K562 (cell line): Measurements from ENCODE around the gene CFAP251. TPM values are rescaled to one million over a fixed set of nuclear protein-coding genes. Genes with fewer than 3 reads are reported as not detected.

Experiments
- ATAC-seq: fragments of 200-7000 bp; cut with Tn5 transposase; 3 replicates; pipeline ENCODE4 v1.9.1; 2020; ENCODE audit warnings: moderate library complexity
- BruUV-seq: library from RNA; stranded (reverse); fragments of 400-500 nt; replicated peaks from 2 replicates; lab custom pipeline; 2021; lab: Mats Ljungman, UMichigan
- CTCF ChIA-PET: fragments of 300-600 bp; formaldehyde crosslinking; extraction: SDS; loops from one replicate; lab custom pipeline; 2021; ENCODE audit warnings: low intra/inter-chr PET ratio; lab: Yijun Ruan, JAX
- POLR2A ChIA-PET: fragments of 300-600, 350-650 bp; sonication (Branson Sonifier 250); formaldehyde crosslinking; extraction: SDS; loops from one replicate; lab custom pipeline; 2021; ENCODE audit warnings: antibody characterized with exemption, inconsistent platforms; lab: Yijun Ruan, JAX
- DNase-seq, 4 experiments: peaks; one replicate each; pipeline versions ENCODE4 v3.0.0 to v3.0.0-alpha.2; 2011 to 2018; ENCODE audit warnings: low spot score in 3 of 4, mixed read lengths in 3 of 4; ENCODE audit errors: extremely low read depth in 1 of 4
- FAIRE-seq: peaks from 2 replicates; lab custom pipeline; 2011; peaks lifted over from hg19 to GRCh38; lab: Jason Lieb, UNC
- H2AFZ ChIP-seq: 2 replicates; pipeline ENCODE4 v1.6.0; 2011; ENCODE audit warnings: low read depth, low read length, control low read depth, inconsistent platforms
- H3K27ac ChIP-seq: fragments of 200-600 bp; 3 replicates; pipeline ENCODE4 v1.8.0; 2011; ENCODE audit warnings: low read depth, mild to moderate bottlenecking, control low read depth, inconsistent platforms, low read length, moderate library complexity, mixed read lengths; ENCODE audit errors: extremely low read depth
- H3K27me3 ChIP-seq, 2 experiments: fragments of 300-600 bp in 1 of 2; 2 replicates in 1 of 2; 3 replicates in 1 of 2; pipeline versions ENCODE4 v1.6.0 to v1.8.0; 2011; ENCODE audit warnings: inconsistent platforms in 2 of 2, low read length in 2 of 2, mild to moderate bottlenecking in 1 of 2, mixed read lengths in 1 of 2, moderate library complexity in 1 of 2; ENCODE audit not compliant: control insufficient read depth in 2 of 2, insufficient read depth in 2 of 2
- H3K36me3 ChIP-seq: fragments of 300-600 bp; 3 replicates; pipeline ENCODE4 v1.8.0; 2011; ENCODE audit warnings: mild to moderate bottlenecking, low read length, inconsistent platforms; ENCODE audit not compliant: control insufficient read depth, insufficient read depth
- H3K4me1 ChIP-seq, 2 experiments: fragments of 200-600 bp in 1 of 2; replicated peaks in 1 of 2; 2 replicates in 1 of 2; 3 replicates in 1 of 2; pipeline versions ENCODE4 v1.5.1 to v1.8.0; 2011; ENCODE audit warnings: inconsistent platforms in 2 of 2, low read length in 2 of 2, mild to moderate bottlenecking in 1 of 2, mixed read lengths in 1 of 2, moderate library complexity in 1 of 2; ENCODE audit not compliant: control insufficient read depth in 2 of 2, insufficient read depth in 2 of 2
- H3K4me2 ChIP-seq: 2 replicates; pipeline ENCODE4 v1.6.1; 2011; ENCODE audit warnings: low read length, control low read depth, inconsistent platforms, mixed read lengths; ENCODE audit not compliant: insufficient read depth
- H3K4me3 ChIP-seq: fragments of 200-600 bp; sonication (generic), shearing (Covaris generic); 2 replicates; pipeline ENCODE4 v1.5.1; 2016; ENCODE audit warnings: control low read depth, inconsistent platforms
- H3K79me2 ChIP-seq: fragments of 200-600 bp; 3 replicates; pipeline ENCODE4 v1.8.0; 2011; ENCODE audit warnings: low read length, inconsistent platforms; ENCODE audit not compliant: control insufficient read depth, insufficient read depth
- H3K9ac ChIP-seq, 2 experiments: 2 replicates each; pipeline versions ENCODE4 v1.6.0 to v1.6.1; 2011; ENCODE audit warnings: low read depth in 2 of 2, low read length in 2 of 2, control low read depth in 1 of 2, inconsistent platforms in 1 of 2, mild to moderate bottlenecking in 1 of 2, mixed read lengths in 1 of 2; ENCODE audit not compliant: insufficient read depth in 1 of 2
- H3K9me1 ChIP-seq: one replicate; pipeline ENCODE4 v1.6.0; 2011; ENCODE audit warnings: inconsistent platforms, mild to moderate bottlenecking, low read length, moderate library complexity; ENCODE audit not compliant: control insufficient read depth, insufficient read depth
- H3K9me3 ChIP-seq: replicated peaks from 2 replicates; pipeline ENCODE4 v1.5.1; 2011; ENCODE audit warnings: low read depth, low read length, inconsistent platforms; ENCODE audit not compliant: control insufficient read depth, insufficient read depth
- H4K20me1 ChIP-seq: replicated peaks from 2 replicates; pipeline ENCODE4 v1.6.1; 2011; ENCODE audit warnings: low read length, inconsistent platforms, mixed read lengths; ENCODE audit not compliant: control insufficient read depth, insufficient read depth
- BACH1 ChIP-seq: fragments of 200-800 bp; sonication (Bioruptor generic); IDR thresholded peaks from 2 replicates; pipeline ENCODE4 v1.6.1; 2016; ENCODE audit warnings: missing genetic modification characterization, missing compliant biosample characterization
- C11orf30 ChIP-seq: fragments of 450-650 bp; IDR thresholded peaks from 2 replicates; pipeline ENCODE4 v1.6.1; 2016; ENCODE audit warnings: low read depth, mild to moderate bottlenecking
- CBX5 ChIP-seq: IDR thresholded peaks from 2 replicates; pipeline ENCODE4 v1.6.1; 2014; ENCODE audit warnings: low read depth, borderline replicate concordance
- GABPB2 ChIP-seq: fragments of 250-450 bp; sonication (Bioruptor Pico); conservative IDR thresholded peaks from 2 replicates; pipeline ENCODE4 v1.5.1; 2021; ENCODE audit warnings: mild to moderate bottlenecking
- MITF ChIP-seq: IDR thresholded peaks from 2 replicates; pipeline ENCODE4 v1.6.1; 2014; ENCODE audit warnings: antibody characterized with exemption
- TCFL5 ChIP-seq: fragments of 250-450 bp; sonication (Bioruptor Pico); conservative IDR thresholded peaks from 2 replicates; pipeline ENCODE4 v1.6.1; 2021; ENCODE audit warnings: mild to moderate bottlenecking, moderate library complexity, matching md5 sums
- ZBTB7A ChIP-seq: IDR thresholded peaks from 2 replicates; pipeline ENCODE4 v1.6.1; 2011; ENCODE audit warnings: low read depth, mild to moderate bottlenecking, low read length, moderate library complexity, borderline replicate concordance; ENCODE audit not compliant: control insufficient read depth
- WGBS: fragments of 100-300 bp; shearing (Covaris generic); methylation state at CpG from one replicate; pipeline ENCODE4 v1.1.6; 2016; ENCODE audit warnings: low coverage, mixed read lengths; ENCODE audit not compliant: insufficient coverage; ENCODE audit errors: missing lambda C conversion rate; 5-methylcytosine and 5-hydroxymethylcytosine counted together
- in situ Hi-C: fragments of 300-500 bp; cut with MboI; formaldehyde crosslinking; loops from 4 replicates; pipeline ENCODE4 v1.15.0; 2018; ENCODE audit warnings: inconsistent platforms, mixed read lengths
- intact Hi-C: fragments of 100-400 bp; cut with micrococcal nuclease; formaldehyde crosslinking; loops from 2 replicates; pipeline ENCODE4 v1.14.2; 2022
- polyA plus RNA-seq, 8 experiments: library from polyadenylated mRNA; depleted of rRNA in 4 of 8; stranded (reverse) in 5 of 8; unstranded in 3 of 8; fragments of >200 nt; fragmentation: Nextera tagmentation in 2 of 8; fragmentation: Illumina TruSeq in 1 of 8; extraction: Ambion mirVana in 2 of 8; extraction: Trizol in 1 of 8; gene quantifications; 2 replicates each; pipeline versions ENCODE4 v1.2.1 to v1.2.3, GENCODE V29; 2011 to 2014; ENCODE audit warnings: inconsistent platforms in 1 of 8, missing spikeins in 1 of 8
- total RNA-seq, 7 experiments: library from RNA; depleted of rRNA in 6 of 7; stranded (reverse); fragments of >200 nt in 6 of 7; fragmentation: Illumina TruSeq in 2 of 7; extraction: Trizol in 2 of 7; gene quantifications; 2 replicates each; pipeline versions ENCODE4 v1.2.1 to v1.2.3, GENCODE V29; 2011 to 2021; ENCODE audit warnings: low replicate concordance in 1 of 7

The CFAP251 gene
- total and polyA plus RNA-seq, 9 of the 15 experiments (the other 6 are each of a cell fraction or from before 2014, with no cell fraction given): 16.6 to 31.0 (median 19.1) TPM

GRCh38 chr12:122031342-122032216 lies 113.2 kb downstream of the CFAP251 start (continued):
- no peak for TF ChIP-seq MITF

DNA sequence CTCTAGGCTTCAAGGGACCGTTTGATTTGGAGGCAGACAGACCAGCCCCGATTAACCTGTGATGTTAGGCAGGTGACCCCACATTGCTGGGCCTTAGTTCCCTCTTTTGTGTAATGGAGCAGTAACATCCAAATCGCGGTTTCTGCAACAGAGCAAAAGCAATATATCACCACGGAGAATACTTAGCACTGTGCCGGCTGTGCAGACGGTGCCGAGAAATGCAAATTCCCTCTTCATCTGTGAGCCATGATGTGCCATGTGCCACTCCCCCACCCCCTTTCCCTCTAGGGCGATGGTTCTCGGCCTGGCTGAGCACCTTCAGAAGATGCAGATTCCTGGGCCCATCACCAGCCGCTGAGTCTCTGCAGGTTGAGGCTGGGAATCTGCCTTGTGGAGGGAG lies 114.2 kb downstream of the CFAP251 start:
- FAIRE-seq (no peak), ATAC-seq (no peak), DNase-seq (no peak)
- no peak overlapping the region for H2AFZ ChIP-seq
- peaks cover 48% of the 10 kb centered on the region for H3K79me2 ChIP-seq
- H3K27me3 ChIP-seq: no peaks in the 10 kb centered on the region
- BruUV-seq: no TSS peak
- peaks cover 9% of the 10 kb centered on the region; the same call in 1 of the 2 replicates for H4K20me1 ChIP-seq
- no peak overlapping the region for H3K4me3 ChIP-seq
- H3K9me3 ChIP-seq: no peaks in the 10 kb centered on the region
- 92% methylated on average over 11 of the region's 11 CpGs for WGBS
- no peak overlapping the region for H3K27ac ChIP-seq
- H3K4me2 ChIP-seq: no peak overlapping the region
- peaks cover 0 to 27% of the 10 kb centered on the region in 2 experiments; a peak in 4 of 5 replicates for H3K4me1 ChIP-seq
- TF ChIP-seq C11orf30 (no peak), TCFL5 (CRISPR knock-in tag) (no peak), ZBTB7A (no peak), CBX5 (no peak), GABPB2 (no peak), BACH1 (tag) (no peak)
- CTCF ChIA-PET: no interaction called here
- peaks cover 8% of the 10 kb centered on the region for H3K9me1 ChIP-seq
- H3K9ac ChIP-seq: no peak overlapping the region
- H3K36me3 ChIP-seq: peaks cover 39% of the 10 kb centered on the region; the same call in 1 of the 3 replicates
- intact Hi-C loops: no loop called here
- in situ Hi-C loops: no loop called here
- POLR2A ChIA-PET: interaction anchor here (1.0 to 1.5 kb wide), 3 partner anchors 9 to 12 kb away, joined by 3 to 4 read pairs (median 3); no protein-coding TSS in a partner anchor
